ENCODE results near the gene FAM193A. TPM values are rescaled to one million over a fixed set of nuclear protein-coding genes. Genes with fewer than 3 reads are reported as not detected.
"Not testable (repeated sequence)": the region's sequence is repeated elsewhere in the genome, so short reads cannot be mapped to it uniquely, and the experiment has no call there.

Gene FAM193A
- total RNA-seq, 2 experiments from 2014 or later: 28.4 to 30.0 TPM

DNA sequence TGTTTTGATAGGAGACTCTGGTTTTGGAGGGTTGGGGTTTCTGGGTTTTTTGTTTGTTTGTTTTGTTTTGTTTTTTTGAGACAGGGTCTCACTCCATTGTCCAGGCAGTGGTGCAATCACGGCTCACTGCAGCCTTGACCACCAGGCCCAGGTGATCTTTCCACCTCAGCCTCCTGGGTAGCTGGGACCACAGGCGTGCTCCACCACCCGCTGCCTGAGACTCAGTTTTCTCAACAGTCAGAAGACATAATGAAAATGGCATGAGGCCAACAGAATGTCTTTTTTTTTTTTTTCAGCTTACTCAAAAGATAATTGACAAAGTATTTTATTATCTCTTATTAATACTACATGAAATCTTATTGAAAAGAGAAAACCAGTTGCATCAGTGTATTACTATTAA is 187.3 kb downstream of the FAM193A start:
- Histone ChIP-seq H3K27me3 (ENCODE audit: control insufficient read depth in 1 of 2, insufficient read depth in 2 of 2, low read length in 2 of 2) (no peaks in the 10 kb centered on the region), H3K9me3 (ENCODE audit: control insufficient read depth in 1 of 2, insufficient read depth in 1 of 2, low read length in 2 of 2) (no peaks in the 10 kb centered on the region), H3K36me3 (ENCODE audit: insufficient read depth, low read length) (peaks cover 34% of the 10 kb centered on the region), H3K27ac (ENCODE audit: low read depth in 1 of 2, low read length in 2 of 2) (no peak overlapping the region), H3K4me3 (ENCODE audit: low read length) (no peak overlapping the region), H3K4me1 (ENCODE audit: insufficient read depth, low read length) (peaks cover 6% of the 10 kb centered on the region)
- no peak for ATAC-seq (ENCODE audit: poor library complexity)
- H3K27ac Mint-ChIP-seq: peak overlapping the region; percentile 75
- intact Hi-C loops (cut with DNase I, micrococcal nuclease): no loop called here
- H3K4me3 Mint-ChIP-seq: no peak overlapping the region
- peaks cover 20% of the 10 kb centered on the region for H3K4me1 Mint-ChIP-seq (ENCODE audit: low read depth)
- H3K36me3 Mint-ChIP-seq (ENCODE audit: low read depth): peaks cover 37% of the 10 kb centered on the region
- DNase-seq: no peak
- no peaks in the 10 kb centered on the region for H3K27me3 Mint-ChIP-seq
- H3K9me3 Mint-ChIP-seq: no peaks in the 10 kb centered on the region
- POLR2A ChIA-PET: interaction anchor here (1.0 to 1.3 kb wide), 3 partner anchors 32 to 62 kb away, joined by 3 to 6 read pairs (median 5); no protein-coding TSS in a partner anchor
- TF ChIP-seq, protein P1, sequence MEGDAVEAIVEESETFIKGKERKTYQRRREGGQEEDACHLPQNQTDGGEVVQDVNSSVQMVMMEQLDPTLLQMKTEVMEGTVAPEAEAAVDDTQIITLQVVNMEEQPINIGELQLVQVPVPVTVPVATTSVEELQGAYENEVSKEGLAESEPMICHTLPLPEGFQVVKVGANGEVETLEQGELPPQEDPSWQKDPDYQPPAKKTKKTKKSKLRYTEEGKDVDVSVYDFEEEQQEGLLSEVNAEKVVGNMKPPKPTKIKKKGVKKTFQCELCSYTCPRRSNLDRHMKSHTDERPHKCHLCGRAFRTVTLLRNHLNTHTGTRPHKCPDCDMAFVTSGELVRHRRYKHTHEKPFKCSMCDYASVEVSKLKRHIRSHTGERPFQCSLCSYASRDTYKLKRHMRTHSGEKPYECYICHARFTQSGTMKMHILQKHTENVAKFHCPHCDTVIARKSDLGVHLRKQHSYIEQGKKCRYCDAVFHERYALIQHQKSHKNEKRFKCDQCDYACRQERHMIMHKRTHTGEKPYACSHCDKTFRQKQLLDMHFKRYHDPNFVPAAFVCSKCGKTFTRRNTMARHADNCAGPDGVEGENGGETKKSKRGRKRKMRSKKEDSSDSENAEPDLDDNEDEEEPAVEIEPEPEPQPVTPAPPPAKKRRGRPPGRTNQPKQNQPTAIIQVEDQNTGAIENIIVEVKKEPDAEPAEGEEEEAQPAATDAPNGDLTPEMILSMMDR (IDR thresholded peaks at IDR 0.05): no peak
- CTCF ChIA-PET: interaction anchor here (2.0 kb wide), 1 partner anchor 11 kb away, joined by 5 read pairs; no protein-coding TSS in a partner anchor

DNA sequence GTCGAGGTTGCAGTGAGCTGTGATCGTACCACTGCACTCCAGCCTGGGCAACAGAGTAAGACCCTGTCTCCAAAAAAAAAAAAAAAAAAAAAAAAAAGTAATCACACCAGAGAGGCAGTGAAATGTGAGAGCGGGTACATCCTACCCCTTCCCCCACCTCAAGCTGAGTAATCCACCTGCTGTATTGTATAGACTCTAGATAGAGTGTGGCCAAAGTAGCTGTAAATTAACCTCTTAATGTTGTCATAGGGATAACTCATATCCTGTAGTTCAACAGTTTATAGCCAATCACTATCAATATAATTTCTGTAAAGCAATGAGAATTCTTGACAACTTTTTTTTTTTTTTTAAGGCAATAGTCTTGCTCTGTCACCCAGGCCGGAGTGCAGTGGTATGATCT is 188.9 kb downstream of the FAM193A start:
- DNase-seq (no peak), ATAC-seq (ENCODE audit: poor library complexity) (no peak)
- Histone ChIP-seq H3K4me1 (ENCODE audit: insufficient read depth, low read length) (peaks cover 6% of the 10 kb centered on the region), H3K27me3 (ENCODE audit: control insufficient read depth in 1 of 2, insufficient read depth in 2 of 2, low read length in 2 of 2) (no peaks in the 10 kb centered on the region), H3K36me3 (ENCODE audit: insufficient read depth, low read length) (peaks cover 33% of the 10 kb centered on the region), H3K4me3 (ENCODE audit: low read length) (no peak overlapping the region), H3K27ac (ENCODE audit: low read depth in 1 of 2, low read length in 2 of 2) (no peak overlapping the region), H3K9me3 (ENCODE audit: control insufficient read depth in 1 of 2, insufficient read depth in 1 of 2, low read length in 2 of 2) (no peaks in the 10 kb centered on the region)
- Mint-ChIP-seq H3K4me3 (no peak overlapping the region), H3K4me1 (ENCODE audit: low read depth) (peaks cover 20% of the 10 kb centered on the region), H3K27ac (no peak overlapping the region), H3K9me3 (no peaks in the 10 kb centered on the region), H3K27me3 (no peaks in the 10 kb centered on the region), H3K36me3 (ENCODE audit: low read depth) (peaks cover 28% of the 10 kb centered on the region)
- intact Hi-C loops (cut with DNase I, micrococcal nuclease): no loop called here
- ChIA-PET CTCF (interaction anchor here (1.1 to 2.0 kb wide), 2 partner anchors 9 to 12 kb away, joined by 3 to 5 read pairs; no protein-coding TSS in a partner anchor), POLR2A (interaction anchor here (0.7 kb wide), 2 partner anchors 30 to 150 kb away, joined by 3 to 4 read pairs; partner anchors contain the start of gene TNIP2)
- TF ChIP-seq, protein P1 (IDR thresholded peaks at IDR 0.05): no peak

DNA sequence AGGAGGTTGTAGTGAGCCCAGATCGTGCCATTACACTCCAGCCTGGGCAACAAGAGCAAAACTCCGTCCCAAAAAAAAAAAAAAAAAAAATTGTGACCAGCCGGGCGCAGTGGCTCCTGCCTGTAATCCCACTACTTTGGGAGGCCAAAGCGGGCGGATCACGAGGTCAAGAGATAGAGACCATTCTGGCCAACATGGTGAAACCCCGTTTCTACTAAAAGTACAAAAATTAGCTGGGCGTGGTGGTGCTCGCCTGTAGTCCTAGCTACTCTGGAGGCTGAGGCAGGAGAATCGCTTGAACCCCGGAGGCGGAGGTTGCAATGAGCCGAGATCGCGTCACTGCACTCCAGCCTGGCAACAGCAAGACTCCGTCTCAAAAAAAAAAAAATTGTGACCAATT is 190.4 kb downstream of the FAM193A start:
- Mint-ChIP-seq H3K4me1 (ENCODE audit: low read depth) (peaks cover 20% of the 10 kb centered on the region), H3K36me3 (ENCODE audit: low read depth) (peaks cover 31% of the 10 kb centered on the region)
- H3K36me3 ChIP-seq (ENCODE audit: insufficient read depth, low read length): peaks cover 32% of the 10 kb centered on the region
- H3K9me3 Mint-ChIP-seq; H3K27ac Mint-ChIP-seq; H3K27me3 ChIP-seq (ENCODE audit: control insufficient read depth in 1 of 2, insufficient read depth in 2 of 2, low read length in 2 of 2); H3K4me1 ChIP-seq (ENCODE audit: insufficient read depth, low read length); ATAC-seq (ENCODE audit: poor library complexity); DNase-seq; H3K27ac ChIP-seq (ENCODE audit: low read depth in 1 of 2, low read length in 2 of 2); H3K4me3 Mint-ChIP-seq; POLR2A ChIA-PET; intact Hi-C loops (cut with DNase I, micrococcal nuclease); H3K27me3 Mint-ChIP-seq; H3K9me3 ChIP-seq (ENCODE audit: control insufficient read depth in 1 of 2, insufficient read depth in 1 of 2, low read length in 2 of 2); H3K4me3 ChIP-seq (ENCODE audit: low read length): not testable (repeated sequence)
- CTCF ChIA-PET: interaction anchor here (0.7 kb wide), 1 partner anchor 200 kb away, joined by 3 read pairs; no protein-coding TSS in a partner anchor

DNA sequence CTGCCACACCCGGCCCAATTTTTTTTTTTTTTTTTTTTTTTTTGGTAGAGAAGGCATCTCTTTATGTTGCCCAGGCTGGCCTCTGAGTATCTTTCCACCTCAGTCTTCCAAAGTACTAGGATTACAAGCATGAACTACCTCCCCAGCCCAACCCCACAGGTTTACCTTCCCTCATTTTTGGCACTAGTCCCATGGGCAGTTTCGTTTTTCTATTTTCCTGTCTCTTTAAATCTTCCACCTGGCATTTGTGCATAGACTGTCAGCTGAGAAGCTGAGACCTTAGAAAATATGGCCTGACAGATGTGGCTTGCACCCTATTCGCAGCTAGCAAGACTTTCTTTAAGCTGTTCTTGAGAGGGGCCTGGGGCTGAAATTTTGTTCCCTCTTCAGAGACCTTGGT is 191.8 kb downstream of the FAM193A start:
- Histone ChIP-seq H3K27ac (ENCODE audit: low read depth in 1 of 2, low read length in 2 of 2) (no peak overlapping the region), H3K27me3 (ENCODE audit: control insufficient read depth in 1 of 2, insufficient read depth in 2 of 2, low read length in 2 of 2) (no peaks in the 10 kb centered on the region), H3K4me1 (ENCODE audit: insufficient read depth, low read length) (peaks cover 6% of the 10 kb centered on the region), H3K4me3 (ENCODE audit: low read length) (no peak overlapping the region), H3K36me3 (ENCODE audit: insufficient read depth, low read length) (peaks cover 38% of the 10 kb centered on the region), H3K9me3 (ENCODE audit: control insufficient read depth in 1 of 2, insufficient read depth in 1 of 2, low read length in 2 of 2) (no peaks in the 10 kb centered on the region)
- Mint-ChIP-seq H3K4me1 (ENCODE audit: low read depth) (peaks cover 13% of the 10 kb centered on the region), H3K27ac (no peak overlapping the region), H3K36me3 (ENCODE audit: low read depth) (peaks cover 37% of the 10 kb centered on the region), H3K9me3 (no peaks in the 10 kb centered on the region), H3K4me3 (no peak overlapping the region), H3K27me3 (no peaks in the 10 kb centered on the region)
- no peak for ATAC-seq (ENCODE audit: poor library complexity)
- DNase-seq: no peak
- POLR2A ChIA-PET: no interaction called here
- TF ChIP-seq, protein P1 (IDR thresholded peaks at IDR 0.05): no peak
- intact Hi-C loops (cut with DNase I, micrococcal nuclease): no loop called here
- CTCF ChIA-PET: interaction anchor here (0.6 kb wide), 1 partner anchor 35 kb away, joined by 3 read pairs; no protein-coding TSS in a partner anchor

Measured in CD4-positive, alpha-beta T cell (primary cell).